ENCODE measurements around the gene CCDC188.

The CCDC188 gene

GRCh38 chr22:20116376-20116950, 34.4 kb downstream of the CCDC188 start:
- DNase-seq, result no peak

GRCh38 chr22:20115691-20116375, 35.0 kb downstream of the CCDC188 start, which contains the start of gene RANBP1:
Gene RANBP1 (plus strand): TSS chr22:20116104. CDS start chr22:20116185, 81 bp downstream.
- no peak for DNase-seq

GRCh38 chr22:20114506-20115475, 36.1 kb downstream of the CCDC188 start:
- DNase-seq, result no peak

- DNase-seq, result no peak
Measured at GRCh38 chr22:20113551-20114310, 37.1 kb downstream of the CCDC188 start.

- DNase-seq, result no peak
Measured at GRCh38 chr22:20112623-20113511, 38.0 kb downstream of the CCDC188 start.

- no peak for DNase-seq
Measured at GRCh38 chr22:20111689-20112622, 38.9 kb downstream of the CCDC188 start.

GRCh38 chr22:20111045-20111688, 39.7 kb downstream of the CCDC188 start:
- peak; percentile 72 for DNase-seq

GRCh38 chr22:20110359-20110985, 40.4 kb downstream of the CCDC188 start:
- no peak for DNase-seq

GRCh38 chr22:20109411-20110358, 41.2 kb downstream of the CCDC188 start:
- no peak for DNase-seq

GRCh38 chr22:20108757-20109230, 42.1 kb downstream of the CCDC188 start:
- no peak for DNase-seq

- DNase-seq, result no peak
Measured at GRCh38 chr22:20107951-20108756, 42.7 kb downstream of the CCDC188 start.

GRCh38 chr22:20107471-20107901, 43.4 kb downstream of the CCDC188 start:
- DNase-seq, result no peak

GRCh38 chr22:20106849-20107237, 44.0 kb downstream of the CCDC188 start:
- no peak for DNase-seq

GRCh38 chr22:20106205-20106848, 44.5 kb downstream of the CCDC188 start:
- no peak for DNase-seq

- DNase-seq, result no peak
Measured at GRCh38 chr22:20105456-20106204, 45.2 kb downstream of the CCDC188 start.

Measured in islet precursor cell (in vitro differentiated cells).